SK-N-SH treated with all-trans-retinoic acid at 6 μM for 48 hours (cell line): ENCODE data around the gene ADARB2.

Experiments
- ATAC-seq: fragments of 200-7000 bp; cut with Tn5 transposase; 3 replicates; pipeline ENCODE4 v1.9.1; 2020; ENCODE audit warnings: mild to moderate bottlenecking, moderate library complexity
- ARNTL ChIP-seq: fragments of 450-650 bp; formaldehyde crosslinking; IDR thresholded peaks from 2 replicates; pipeline ENCODE4 v1.5.0; 2020; ENCODE audit warnings: low read depth, mild to moderate bottlenecking, moderate library complexity, borderline replicate concordance
- BACH2 ChIP-seq: fragments of 250-450 bp; sonication (Bioruptor Pico); IDR thresholded peaks from 2 replicates; pipeline ENCODE4 v1.9.0; 2021; ENCODE audit warnings: mild to moderate bottlenecking, borderline replicate concordance
- CREB5 ChIP-seq: fragments of 250-450 bp; sonication (Bioruptor Pico); IDR thresholded peaks from 2 replicates; pipeline ENCODE4 v1.5.1; 2020; ENCODE audit warnings: low read depth, mild to moderate bottlenecking, moderate library complexity
- CSRNP3 ChIP-seq: fragments of 250-450 bp; sonication (Bioruptor Pico); IDR thresholded peaks from 2 replicates; pipeline ENCODE4 v1.5.1; 2021; ENCODE audit warnings: mild to moderate bottlenecking, moderate library complexity
- ESRRG ChIP-seq: fragments of 250-450 bp; sonication (Bioruptor Pico); IDR thresholded peaks from 2 replicates; pipeline ENCODE4 v1.6.1; 2021; ENCODE audit warnings: mild to moderate bottlenecking
- GLIS3 ChIP-seq: fragments of 250-450 bp; sonication (Bioruptor Pico); IDR thresholded peaks from 2 replicates; pipeline ENCODE4 v1.5.0; 2020; ENCODE audit warnings: mild to moderate bottlenecking, moderate library complexity
- OSR1 ChIP-seq: fragments of 250-450 bp; sonication (Bioruptor Pico); IDR thresholded peaks from 2 replicates; pipeline ENCODE4 v1.8.0; 2022; ENCODE audit warnings: moderate library complexity, mild to moderate bottlenecking, inconsistent platforms
- PATZ1 ChIP-seq: fragments of 250-450 bp; sonication (Bioruptor Pico); IDR thresholded peaks from 2 replicates; pipeline ENCODE4 v1.8.0; 2020; ENCODE audit warnings: mild to moderate bottlenecking, moderate library complexity, borderline replicate concordance
- POU6F1 ChIP-seq: fragments of 250-450 bp; sonication (Bioruptor Pico); IDR thresholded peaks from 2 replicates; pipeline ENCODE4 v1.8.0; 2021; ENCODE audit warnings: low read depth, mild to moderate bottlenecking, moderate library complexity, borderline replicate concordance
- SNAI2 ChIP-seq: fragments of 250-450 bp; sonication (Bioruptor Pico); IDR thresholded peaks from 2 replicates; pipeline ENCODE4 v1.5.0; 2020; ENCODE audit warnings: mild to moderate bottlenecking, moderate library complexity
- TCF4 ChIP-seq: fragments of 250-450 bp; sonication (Bioruptor Pico); IDR thresholded peaks from 2 replicates; pipeline ENCODE4 v1.8.0; 2021; ENCODE audit warnings: mild to moderate bottlenecking, moderate library complexity, borderline replicate concordance
- TSHZ2 ChIP-seq: fragments of 250-450 bp; sonication (Bioruptor Pico); IDR thresholded peaks from 2 replicates; pipeline ENCODE4 v1.5.0; 2020; ENCODE audit warnings: mild to moderate bottlenecking, moderate library complexity
- ZC3H10 ChIP-seq: fragments of 250-450 bp; sonication (Bioruptor Pico); IDR thresholded peaks from 2 replicates; pipeline ENCODE4 v1.5.1; 2021; ENCODE audit warnings: mild to moderate bottlenecking, moderate library complexity
- ZFP3 ChIP-seq: fragments of 250-450 bp; sonication (Bioruptor Pico); IDR thresholded peaks from 2 replicates; pipeline ENCODE4 v1.5.0; 2020; ENCODE audit warnings: mild to moderate bottlenecking, moderate library complexity
- ZFP30 ChIP-seq: fragments of 450-650 bp; formaldehyde crosslinking; IDR thresholded peaks from 2 replicates; pipeline ENCODE4 v1.5.0; 2022; ENCODE audit warnings: mild to moderate bottlenecking, moderate library complexity
- ZNF565 ChIP-seq: fragments of 450-650 bp; formaldehyde crosslinking; conservative IDR thresholded peaks from 2 replicates; pipeline ENCODE4 v1.5.0; 2020; ENCODE audit warnings: low read depth, mild to moderate bottlenecking, moderate library complexity
- ZNF70 ChIP-seq: fragments of 450-650 bp; formaldehyde crosslinking; IDR thresholded peaks from 2 replicates; pipeline ENCODE4 v1.5.0; 2020; ENCODE audit warnings: mild to moderate bottlenecking, moderate library complexity
- ZNF8 ChIP-seq: fragments of 450-650 bp; formaldehyde crosslinking; IDR thresholded peaks from 2 replicates; pipeline ENCODE4 v1.5.0; 2020; ENCODE audit warnings: mild to moderate bottlenecking, moderate library complexity

Gene ADARB2

GRCh38 chr10:1737222-1738061 lies at the start of gene ADARB2:
Gene ADARB2, minus strand, starts transcription at chr10:1737525.
- ATAC-seq: peak; percentile 49; the same call in 1 of the 3 replicates
- TF ChIP-seq SNAI2 (no peak), ZC3H10 (CRISPR knock-in tag) (no peak), ZNF8 (CRISPR knock-in tag) (no peak), PATZ1 (CRISPR knock-in tag) (no peak), GLIS3 (no peak), ZNF70 (no peak), TSHZ2 (CRISPR knock-in tag) (no peak), ESRRG (CRISPR knock-in tag) (no peak), CREB5 (CRISPR knock-in tag) (no peak), TCF4 (CRISPR knock-in tag) (no peak), ZNF565 (CRISPR knock-in tag) (no peak), ARNTL (CRISPR knock-in tag) (no peak), ZFP3 (CRISPR knock-in tag) (no peak), POU6F1 (CRISPR knock-in tag) (no peak), ZFP30 (CRISPR knock-in tag) (no peak), CSRNP3 (no peak), OSR1 (no peak)

GRCh38 chr10:1785835-1786234 lies 48.5 kb upstream of the ADARB2 start:
- no peak for ATAC-seq
- TF ChIP-seq ZFP30 (CRISPR knock-in tag): no peak
- no peak for TF ChIP-seq ZNF565 (CRISPR knock-in tag)
- no peak for TF ChIP-seq ZFP3 (CRISPR knock-in tag)
- no peak for TF ChIP-seq ZNF70
- TF ChIP-seq BACH2 (CRISPR knock-in tag): no peak
- TF ChIP-seq PATZ1 (CRISPR knock-in tag): no peak
